HUES64 (cell line): ENCODE measurements around the gene LTBR.

Experiments
- H3K27ac ChIP-seq: 2 replicates; pipeline ENCODE4 v1.7.0; 2013; ENCODE audit warnings: low read depth, low read length, inconsistent platforms
- H3K27me3 ChIP-seq: 2 replicates; pipeline ENCODE4 v1.6.1; 2013; ENCODE audit warnings: mild to moderate bottlenecking, low read length; ENCODE audit not compliant: insufficient read depth
- H3K36me3 ChIP-seq: 2 replicates; pipeline ENCODE4 v1.6.1; 2013; ENCODE audit warnings: mild to moderate bottlenecking, low read length; ENCODE audit not compliant: insufficient read depth
- H3K4me1 ChIP-seq: 2 replicates; pipeline ENCODE4 v1.6.1; 2013; ENCODE audit warnings: mild to moderate bottlenecking, low read length, moderate library complexity; ENCODE audit not compliant: insufficient read depth
- H3K4me3 ChIP-seq: 2 replicates; pipeline ENCODE4 v1.5.1; 2013; ENCODE audit warnings: mild to moderate bottlenecking, low read length, moderate library complexity
- H3K9ac ChIP-seq: 2 replicates; pipeline ENCODE4 v1.6.1; 2013; ENCODE audit warnings: mild to moderate bottlenecking, low read depth, low read length
- H3K9me3 ChIP-seq: 2 replicates; pipeline ENCODE4 v1.6.1; 2013; ENCODE audit warnings: low read depth, low read length; ENCODE audit not compliant: insufficient read depth
- WGBS: fragments of 150-250, 120-280 bp; methylation state at CpG from one replicate; pipeline ENCODE4 v1.1.7; 2013; ENCODE audit warnings: missing lambda C conversion rate; 5-methylcytosine and 5-hydroxymethylcytosine counted together

Gene LTBR

DNA sequence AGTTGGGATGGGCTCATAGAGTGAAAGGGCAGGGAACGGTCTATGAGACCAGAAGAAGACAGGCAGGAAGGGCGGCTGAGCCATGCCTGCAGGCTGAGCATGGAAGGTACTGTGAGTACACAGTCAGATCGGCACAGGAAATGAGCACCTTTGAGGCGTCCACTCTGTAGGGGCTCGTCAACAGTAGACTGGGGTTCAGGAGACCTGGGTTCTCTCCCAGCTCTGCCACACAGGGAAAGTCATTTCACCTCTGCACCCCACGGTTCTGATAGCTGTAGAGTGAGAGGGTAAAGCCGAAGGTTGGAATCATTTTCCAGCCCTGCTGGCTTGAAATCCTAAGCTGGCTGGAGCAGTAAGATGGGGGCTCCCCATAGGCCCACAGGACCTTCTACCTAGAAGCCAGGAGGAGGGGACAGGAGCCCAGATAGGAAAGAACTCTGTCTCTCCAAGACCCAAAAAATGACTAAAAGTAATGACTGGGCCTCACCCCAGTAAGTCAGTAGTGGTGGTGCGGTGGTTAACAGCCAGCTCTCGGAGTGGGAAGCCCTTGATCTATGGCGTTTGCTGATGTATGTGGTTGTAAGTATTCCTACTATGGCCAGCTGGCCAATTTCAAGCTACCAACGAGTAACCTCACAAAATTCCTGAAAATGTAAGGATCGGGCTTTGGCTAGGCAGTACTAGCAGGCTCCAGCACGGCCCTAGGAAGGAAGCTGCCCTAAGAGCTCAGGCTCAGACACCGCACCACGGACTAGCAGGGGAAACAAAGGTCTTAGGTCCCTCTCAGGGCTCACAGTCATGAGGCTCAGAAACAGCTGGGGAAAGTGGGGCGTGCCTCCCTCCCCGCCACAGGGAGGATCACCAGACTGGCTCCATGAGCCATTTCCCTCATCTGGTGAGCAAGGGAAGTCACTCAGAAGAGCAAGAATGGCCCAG lies 50.5 kb downstream of the LTBR start:
- H3K4me3 ChIP-seq = no peak overlapping the region

DNA sequence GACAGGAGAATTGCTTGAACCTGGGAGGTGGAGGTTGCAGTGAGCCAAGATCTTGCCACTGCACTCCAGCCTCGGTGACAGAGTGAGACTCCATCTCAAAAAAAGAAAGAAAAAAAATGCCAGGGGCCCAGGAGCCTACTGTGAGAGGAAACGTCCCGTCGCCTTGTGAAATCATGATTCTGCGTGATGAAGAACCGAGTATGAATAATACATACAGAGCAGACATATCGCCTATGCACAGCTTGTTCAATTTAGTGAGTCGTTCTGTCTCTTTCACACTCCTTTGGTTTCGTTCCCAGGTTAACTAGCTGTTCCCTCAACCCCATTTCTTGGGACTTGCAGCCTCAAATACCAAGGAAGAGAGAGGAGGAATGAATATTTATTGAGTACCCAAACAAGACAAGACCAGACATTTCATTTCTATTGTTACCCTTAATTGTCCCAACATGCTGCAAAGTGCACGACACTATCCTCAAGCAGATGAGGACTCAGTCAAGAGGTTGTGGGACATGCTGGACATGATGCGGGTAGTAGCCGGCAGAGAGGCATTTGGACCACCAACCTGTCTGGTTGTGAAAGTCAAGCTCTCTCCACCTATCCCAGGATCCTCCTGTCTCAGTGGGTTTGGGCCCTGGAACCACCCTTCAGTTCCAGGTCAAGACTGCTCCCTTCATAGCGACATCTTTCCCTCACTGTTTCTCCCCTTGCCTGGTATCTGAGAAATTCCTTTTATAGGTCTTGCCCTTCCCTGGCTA lies 52.2 kb downstream of the LTBR start:
- H3K9ac ChIP-seq = no peak overlapping the region
- 90% methylated on average over 13 of the region's 13 CpGs for WGBS
- no peak overlapping the region for H3K27ac ChIP-seq
- peaks cover 7% of the 10 kb centered on the region for H3K4me1 ChIP-seq
- no peaks in the 10 kb centered on the region for H3K27me3 ChIP-seq
- H3K36me3 ChIP-seq = no peaks in the 10 kb centered on the region
- H3K9me3 ChIP-seq = no peaks in the 10 kb centered on the region
- no peak overlapping the region for H3K4me3 ChIP-seq

More for the DNA sequence above, 50.5 kb downstream of the LTBR start:
- WGBS = 87% methylated on average over 17 of the region's 17 CpGs
- Histone ChIP-seq H3K36me3 (no peaks in the 10 kb centered on the region), H3K9me3 (no peaks in the 10 kb centered on the region), H3K27me3 (no peaks in the 10 kb centered on the region), H3K9ac (no peak overlapping the region), H3K27ac (no peak overlapping the region), H3K4me1 (peaks cover 7% of the 10 kb centered on the region)

DNA sequence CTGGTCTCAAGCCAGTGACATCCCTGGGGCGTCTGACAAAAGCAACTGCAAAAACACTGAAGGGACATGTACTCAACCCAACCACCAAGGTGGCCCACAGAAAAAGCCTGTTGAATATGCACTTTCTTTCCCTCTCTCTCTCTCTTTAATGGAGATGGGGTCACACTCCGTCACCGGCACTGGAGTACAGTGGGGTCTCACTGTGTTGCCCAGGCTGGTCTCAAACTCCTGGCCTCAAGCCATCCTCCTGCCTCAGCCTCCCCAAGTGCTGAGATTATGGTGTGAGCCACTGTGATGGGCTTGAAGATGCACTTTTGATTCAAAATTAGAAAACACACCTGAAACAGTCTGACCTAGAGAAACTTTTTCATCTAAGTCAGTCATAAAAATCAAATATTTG lies 53.6 kb downstream of the LTBR start:
- H3K9me3 ChIP-seq = no peaks in the 10 kb centered on the region
- no peaks in the 10 kb centered on the region for H3K36me3 ChIP-seq
- H3K4me1 ChIP-seq = peaks cover 7% of the 10 kb centered on the region; the same call in 1 of the 2 replicates
- no peak overlapping the region for H3K9ac ChIP-seq
- no peak overlapping the region for H3K27ac ChIP-seq
- H3K27me3 ChIP-seq = no peaks in the 10 kb centered on the region
- no peak overlapping the region for H3K4me3 ChIP-seq
- 91% methylated on average over 3 of the region's 3 CpGs for WGBS

DNA sequence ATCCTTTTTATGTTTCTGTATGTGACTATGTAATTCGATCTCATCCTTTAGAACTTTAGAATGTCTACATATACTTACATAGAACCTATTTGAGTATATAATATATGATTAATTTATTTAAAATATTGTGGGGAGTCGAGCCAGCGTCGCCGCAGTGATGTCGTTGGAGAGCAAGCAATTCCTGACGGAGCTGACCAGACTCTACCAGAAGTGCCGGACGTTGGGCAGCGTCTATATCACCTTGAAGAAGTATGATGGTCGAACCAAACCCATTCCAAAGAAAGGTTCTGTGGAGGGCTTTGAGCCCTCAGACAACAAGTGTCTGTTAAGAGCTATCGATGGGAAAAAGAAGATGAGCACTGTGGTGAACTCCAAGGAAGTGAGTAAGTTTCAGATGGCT lies 54.4 kb downstream of the LTBR start:
- peaks cover 7% of the 10 kb centered on the region; the same call in 1 of the 2 replicates for H3K4me1 ChIP-seq
- 92% methylated on average over 11 of the region's 12 CpGs for WGBS
- no peak overlapping the region for H3K27ac ChIP-seq

DNA sequence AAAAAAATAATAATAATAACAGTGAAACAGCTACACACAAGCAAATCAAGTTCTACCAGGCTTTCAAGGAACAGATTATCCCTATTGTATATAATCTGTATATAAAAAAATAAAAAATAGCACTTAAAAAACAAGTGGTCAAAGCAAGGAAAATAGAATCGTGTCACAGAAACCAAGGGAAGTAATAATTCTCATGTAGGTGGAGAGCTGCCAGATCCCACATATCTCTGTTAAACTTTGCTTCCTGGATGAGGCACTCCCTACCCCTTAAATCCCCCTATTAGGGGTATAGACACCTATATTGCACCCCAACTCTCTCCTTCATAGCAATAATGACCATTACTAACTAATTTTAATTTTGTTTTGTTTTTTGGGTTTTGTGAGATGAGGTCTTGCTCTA lies 56.4 kb downstream of the LTBR start:
- no peaks in the 10 kb centered on the region for H3K27me3 ChIP-seq
- no peaks in the 10 kb centered on the region for H3K4me1 ChIP-seq
- no peak overlapping the region for H3K4me3 ChIP-seq
- H3K9me3 ChIP-seq = no peaks in the 10 kb centered on the region
- no peaks in the 10 kb centered on the region for H3K36me3 ChIP-seq
- no peak overlapping the region for H3K27ac ChIP-seq
- no peak overlapping the region for H3K9ac ChIP-seq
- WGBS = 100% methylated on average over 1 of the region's 1 CpG

More for the DNA sequence above, 54.4 kb downstream of the LTBR start:
- Histone ChIP-seq H3K9ac (no peak overlapping the region), H3K36me3 (no peaks in the 10 kb centered on the region), H3K4me3 (no peak overlapping the region), H3K27me3 (no peaks in the 10 kb centered on the region), H3K9me3 (no peaks in the 10 kb centered on the region)
